Esophagus muscularis mucosa (tissue), 4 donors: ENCODE measurements around the gene DNAH10. TPM values are rescaled to one million over a fixed set of nuclear protein-coding genes. Genes with fewer than 3 reads are reported as not detected.

Experiments
- DNase-seq: peaks from one replicate; pipeline ENCODE4 v3.0.0-alpha.2; 2017; ENCODE audit errors: extremely low spot score
- H3K27ac ChIP-seq, 4 donors: fragments of 200-600 bp; sonication (generic); replicated peaks in 1 of 4; 1 replicate in 3 of 4; 2 replicates in 1 of 4; pipeline ENCODE4 v1.5.1; 2016 to 2019; ENCODE audit warnings: mild to moderate bottlenecking in 1 of 4
- H3K27me3 ChIP-seq, 4 donors: fragments of 200-600 bp; sonication (generic); one replicate each; pipeline versions ENCODE4 v1.5.1 to v1.6.0; 2016 to 2019
- H3K36me3 ChIP-seq, 4 donors: fragments of 200-600 bp; sonication (generic); one replicate each; pipeline ENCODE4 v1.5.1; 2016 to 2019
- H3K4me1 ChIP-seq, 4 donors: fragments of 200-600 bp; sonication (generic); one replicate each; pipeline ENCODE4 v1.5.1; 2016 to 2019
- H3K4me3 ChIP-seq, 4 donors: fragments of 200-600 bp; sonication (generic); 1 replicate in 2 of 4; 2 replicates in 2 of 4; pipeline ENCODE4 v1.5.1; 2016 to 2019; ENCODE audit warnings: mild to moderate bottlenecking in 4 of 4, moderate library complexity in 1 of 4
- H3K9me3 ChIP-seq, 4 donors: fragments of 200-600 bp; sonication (generic); 1 replicate in 3 of 4; 2 replicates in 1 of 4; pipeline ENCODE4 v1.5.1; 2016 to 2019
- EP300 ChIP-seq: sonication (generic); formaldehyde crosslinking; IDR thresholded peaks from one replicate; pipeline ENCODE4 v1.6.1; 2017; ENCODE audit warnings: antibody characterized with exemption
- POLR2A ChIP-seq: fragments of 450-650 bp; IDR thresholded peaks from one replicate; pipeline ENCODE4 v1.6.1; 2017; ENCODE audit warnings: antibody characterized with exemption, moderate library complexity, mild to moderate bottlenecking, low read depth
- POLR2AphosphoS5 ChIP-seq, 2 donors: sonication (generic); formaldehyde crosslinking; IDR thresholded peaks; one replicate each; pipeline ENCODE4 v1.6.1; 2017; ENCODE audit warnings: antibody characterized with exemption in 2 of 2
- WGBS: methylation state at CpG from one replicate; pipeline ENCODE4 v1.1.5; 2018; 5-methylcytosine and 5-hydroxymethylcytosine counted together
- intact Hi-C: fragments of 100-400 bp; cut with DNase I; formaldehyde crosslinking; loops from one replicate; pipeline ENCODE4 v1.15.1; 2023
- total RNA-seq, 4 donors: library from RNA; depleted of rRNA; stranded (reverse); fragments of >200 nt; gene quantifications; one replicate each; pipeline versions ENCODE4 v1.1.0 to v1.2.1, GENCODE V29; 2016
- TF ChIP-seq, protein P1 (sequence below), 3 experiments: fragments of 200-600 bp in 2 of 3; fragments of 450-650 bp in 1 of 3; sonication (generic) in 2 of 3; IDR thresholded peaks; one replicate each; pipeline ENCODE4 v1.5.1; 2017 to 2019; ENCODE audit warnings: antibody characterized with exemption in 3 of 3, mild to moderate bottlenecking in 2 of 3, moderate library complexity in 1 of 3

DNAH10 gene
- total RNA-seq, 4 donors from 2014 or later = 0.06 to 1.3 TPM; not detected in 2

DNA sequence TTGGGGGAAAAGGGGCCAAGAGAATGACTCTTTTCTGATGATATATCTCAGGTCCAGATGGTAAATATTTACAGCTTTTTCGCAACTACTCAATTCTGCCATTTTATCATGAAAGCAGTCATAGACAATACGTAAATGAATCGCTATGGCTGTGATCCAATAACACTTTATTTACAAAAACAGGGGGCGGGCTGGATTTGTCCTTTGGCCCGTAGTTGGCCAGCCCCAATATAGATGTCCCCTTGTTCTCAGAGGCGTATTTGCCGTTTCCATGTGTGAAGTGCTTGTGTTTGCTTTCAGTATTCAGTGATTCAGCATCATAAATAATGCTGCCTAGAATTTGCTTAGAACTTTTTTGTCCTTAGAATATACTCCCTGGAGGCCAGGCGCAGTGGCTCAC is 133.3 kb downstream of the DNAH10 start:
- H3K9me3 ChIP-seq = no peaks in the 10 kb centered on the region
- intact Hi-C loops = no loop called here
- no peak overlapping the region for H3K4me3 ChIP-seq
- H3K27ac ChIP-seq = no peak overlapping the region
- H3K36me3 ChIP-seq = no peaks in the 10 kb centered on the region
- no peaks in the 10 kb centered on the region for H3K4me1 ChIP-seq
- DNase-seq = no peak
- H3K27me3 ChIP-seq = peaks cover 0 to 41% (median 0%) of the 10 kb centered on the region in 4 donors
- TF ChIP-seq, protein P1, sequence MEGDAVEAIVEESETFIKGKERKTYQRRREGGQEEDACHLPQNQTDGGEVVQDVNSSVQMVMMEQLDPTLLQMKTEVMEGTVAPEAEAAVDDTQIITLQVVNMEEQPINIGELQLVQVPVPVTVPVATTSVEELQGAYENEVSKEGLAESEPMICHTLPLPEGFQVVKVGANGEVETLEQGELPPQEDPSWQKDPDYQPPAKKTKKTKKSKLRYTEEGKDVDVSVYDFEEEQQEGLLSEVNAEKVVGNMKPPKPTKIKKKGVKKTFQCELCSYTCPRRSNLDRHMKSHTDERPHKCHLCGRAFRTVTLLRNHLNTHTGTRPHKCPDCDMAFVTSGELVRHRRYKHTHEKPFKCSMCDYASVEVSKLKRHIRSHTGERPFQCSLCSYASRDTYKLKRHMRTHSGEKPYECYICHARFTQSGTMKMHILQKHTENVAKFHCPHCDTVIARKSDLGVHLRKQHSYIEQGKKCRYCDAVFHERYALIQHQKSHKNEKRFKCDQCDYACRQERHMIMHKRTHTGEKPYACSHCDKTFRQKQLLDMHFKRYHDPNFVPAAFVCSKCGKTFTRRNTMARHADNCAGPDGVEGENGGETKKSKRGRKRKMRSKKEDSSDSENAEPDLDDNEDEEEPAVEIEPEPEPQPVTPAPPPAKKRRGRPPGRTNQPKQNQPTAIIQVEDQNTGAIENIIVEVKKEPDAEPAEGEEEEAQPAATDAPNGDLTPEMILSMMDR (IDR thresholded peaks at IDR 0.05) = no peak
- WGBS = 84% methylated on average over 8 of the region's 8 CpGs

DNA sequence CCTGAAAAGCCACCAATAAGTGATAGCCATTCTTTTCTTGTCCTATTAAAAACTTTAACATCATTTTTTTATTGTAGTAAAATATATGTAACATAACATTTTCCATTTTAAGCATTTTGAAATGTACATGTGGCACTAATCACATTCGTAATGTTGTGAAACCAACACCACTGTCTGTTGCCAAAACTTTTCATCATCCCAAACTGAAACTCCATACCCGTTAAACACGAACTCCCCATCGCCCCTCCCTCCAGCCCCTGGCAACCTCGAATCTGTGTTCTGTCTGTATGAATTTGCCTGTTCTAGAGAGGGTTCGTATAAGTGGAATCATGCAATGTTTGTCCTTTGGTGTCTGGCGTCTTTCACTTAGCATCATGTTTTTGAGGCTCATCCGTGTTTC is 134.7 kb downstream of the DNAH10 start:
- no peak overlapping the region for H3K4me3 ChIP-seq
- no peak for DNase-seq
- H3K4me1 ChIP-seq = no peaks in the 10 kb centered on the region
- TF ChIP-seq POLR2AphosphoS5 (IDR thresholded peaks at IDR 0.05) (no peak), POLR2A (no peak), EP300 (no peak)
- TF ChIP-seq, protein P1 (IDR thresholded peaks at IDR 0.05) = no peak
- WGBS = 69% methylated on average over 8 of the region's 8 CpGs
- H3K36me3 ChIP-seq = no peaks in the 10 kb centered on the region
- no peak overlapping the region for H3K27ac ChIP-seq
- no peaks in the 10 kb centered on the region for H3K9me3 ChIP-seq
- intact Hi-C loops = no loop called here
- H3K27me3 ChIP-seq = peaks cover 0 to 48% (median 0%) of the 10 kb centered on the region in 4 donors

DNA sequence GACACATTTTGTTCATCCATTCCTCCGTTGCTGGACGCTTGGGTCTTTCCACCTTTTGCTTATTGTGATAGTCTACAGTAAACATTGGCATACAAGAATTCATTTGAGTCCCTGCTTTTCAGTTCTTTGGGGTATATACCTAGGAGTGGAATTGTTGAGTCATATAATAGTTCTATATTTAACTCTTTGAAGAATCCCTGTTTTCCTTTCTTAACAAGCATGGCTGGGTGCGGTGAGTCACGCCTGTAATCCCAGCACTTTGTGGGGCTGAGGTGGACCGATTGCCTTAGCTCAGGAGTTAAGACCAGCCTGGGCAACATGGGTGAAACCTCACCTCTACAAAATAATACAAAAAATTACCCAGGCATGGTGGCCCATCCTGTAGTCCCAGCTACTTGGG is 135.1 kb downstream of the DNAH10 start:
- H3K4me3 ChIP-seq = no peak overlapping the region
- WGBS = 88% methylated on average over 5 of the region's 5 CpGs
- H3K9me3 ChIP-seq = no peaks in the 10 kb centered on the region
- TF ChIP-seq EP300 (no peak), POLR2A (no peak), POLR2AphosphoS5 (IDR thresholded peaks at IDR 0.05) (no peak)
- TF ChIP-seq, protein P1 (IDR thresholded peaks at IDR 0.05) = no peak
- no peak overlapping the region for H3K27ac ChIP-seq
- DNase-seq = no peak
- no peaks in the 10 kb centered on the region for H3K4me1 ChIP-seq
- H3K27me3 ChIP-seq = peaks cover 0 to 48% (median 0%) of the 10 kb centered on the region in 4 donors
- intact Hi-C loops = no loop called here
- H3K36me3 ChIP-seq = no peaks in the 10 kb centered on the region

DNA sequence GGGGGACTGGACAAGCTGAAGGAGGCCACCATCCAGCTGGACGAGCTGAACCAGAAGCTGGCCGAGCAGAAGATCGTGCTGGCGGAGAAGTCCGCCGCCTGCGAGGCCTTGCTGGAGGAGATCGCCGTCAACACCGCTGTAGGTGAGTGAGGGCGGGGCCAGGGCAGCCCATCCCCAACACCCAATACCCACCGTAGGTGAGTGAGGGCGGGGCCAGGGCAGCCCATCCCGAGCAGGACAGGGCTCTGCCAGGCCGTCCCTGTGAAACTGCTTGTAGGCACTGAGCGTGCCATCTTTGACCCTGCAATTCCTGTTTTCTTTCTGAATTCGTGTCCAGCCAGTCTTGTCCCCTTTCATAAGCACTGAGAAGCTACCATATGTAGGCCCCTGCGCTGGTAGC is 136.6 kb downstream of the DNAH10 start:
- H3K9me3 ChIP-seq = no peaks in the 10 kb centered on the region
- no peak overlapping the region for H3K4me3 ChIP-seq
- no peak overlapping the region for H3K27ac ChIP-seq
- no peak for TF ChIP-seq POLR2A
- TF ChIP-seq, protein P1 (IDR thresholded peaks at IDR 0.05) = no peak
- no peak for TF ChIP-seq POLR2AphosphoS5 (IDR thresholded peaks at IDR 0.05)
- TF ChIP-seq EP300 = no peak
- intact Hi-C loops = no loop called here
- DNase-seq = no peak
- no peaks in the 10 kb centered on the region for H3K36me3 ChIP-seq
- H3K4me1 ChIP-seq = no peaks in the 10 kb centered on the region
- WGBS = 90% methylated on average over 15 of the region's 18 CpGs
- peaks cover 0 to 52% (median 0%) of the 10 kb centered on the region in 4 donors for H3K27me3 ChIP-seq

DNA sequence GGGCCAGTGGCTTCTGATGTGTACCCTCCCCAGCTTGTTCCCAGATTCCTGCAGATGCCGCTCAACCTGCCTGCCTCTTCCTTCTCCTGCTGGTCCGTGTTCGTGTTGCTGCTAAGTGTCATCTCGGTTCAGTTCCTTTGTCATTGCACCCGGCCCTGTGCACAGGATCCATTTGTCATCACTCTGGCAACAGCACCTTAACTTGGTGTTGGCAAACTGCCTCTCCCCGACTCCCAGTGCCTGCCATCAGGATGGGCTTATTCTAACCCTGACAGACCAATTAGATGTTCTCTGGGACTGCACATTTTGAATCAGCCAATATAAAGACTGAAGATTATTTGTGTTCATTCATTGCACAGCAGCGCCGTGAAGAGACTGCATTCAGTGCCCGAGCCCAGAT is 137.3 kb downstream of the DNAH10 start:
- no peaks in the 10 kb centered on the region for H3K9me3 ChIP-seq

More for the DNA sequence above, 137.3 kb downstream of the DNAH10 start:
- TF ChIP-seq EP300 (no peak), POLR2AphosphoS5 (IDR thresholded peaks at IDR 0.05) (no peak), POLR2A (no peak)
- TF ChIP-seq, protein P1 (IDR thresholded peaks at IDR 0.05) = no peak
- no peaks in the 10 kb centered on the region for H3K36me3 ChIP-seq
- H3K4me3 ChIP-seq = no peak overlapping the region
- 85% methylated on average over 9 of the region's 9 CpGs for WGBS
- DNase-seq = no peak
- intact Hi-C loops = no loop called here
- H3K27ac ChIP-seq = no peak overlapping the region
- H3K4me1 ChIP-seq = no peaks in the 10 kb centered on the region
- H3K27me3 ChIP-seq = peaks cover 0 to 54% (median 0%) of the 10 kb centered on the region in 4 donors
